Measurements from ENCODE around the gene PDE1C.

- TF ChIP-seq CTCF (IDR thresholded peaks at IDR 0.05) (no peak), EZH2 (IDR thresholded peaks at IDR 0.05; ENCODE audit: borderline replicate concordance, insufficient read depth, low read depth, low read length, poor library complexity, severe bottlenecking) (no peak)
Measured at GRCh38 chr7:31791881-31792280, 278.3 kb downstream of the PDE1C start.
